ENCODE data around the gene RASGRF1.

- TF ChIP-seq, protein P1, sequence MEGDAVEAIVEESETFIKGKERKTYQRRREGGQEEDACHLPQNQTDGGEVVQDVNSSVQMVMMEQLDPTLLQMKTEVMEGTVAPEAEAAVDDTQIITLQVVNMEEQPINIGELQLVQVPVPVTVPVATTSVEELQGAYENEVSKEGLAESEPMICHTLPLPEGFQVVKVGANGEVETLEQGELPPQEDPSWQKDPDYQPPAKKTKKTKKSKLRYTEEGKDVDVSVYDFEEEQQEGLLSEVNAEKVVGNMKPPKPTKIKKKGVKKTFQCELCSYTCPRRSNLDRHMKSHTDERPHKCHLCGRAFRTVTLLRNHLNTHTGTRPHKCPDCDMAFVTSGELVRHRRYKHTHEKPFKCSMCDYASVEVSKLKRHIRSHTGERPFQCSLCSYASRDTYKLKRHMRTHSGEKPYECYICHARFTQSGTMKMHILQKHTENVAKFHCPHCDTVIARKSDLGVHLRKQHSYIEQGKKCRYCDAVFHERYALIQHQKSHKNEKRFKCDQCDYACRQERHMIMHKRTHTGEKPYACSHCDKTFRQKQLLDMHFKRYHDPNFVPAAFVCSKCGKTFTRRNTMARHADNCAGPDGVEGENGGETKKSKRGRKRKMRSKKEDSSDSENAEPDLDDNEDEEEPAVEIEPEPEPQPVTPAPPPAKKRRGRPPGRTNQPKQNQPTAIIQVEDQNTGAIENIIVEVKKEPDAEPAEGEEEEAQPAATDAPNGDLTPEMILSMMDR (IDR thresholded peaks at IDR 0.05), result peak; percentile 68
- no peak for TF ChIP-seq EZH2 (IDR thresholded peaks at IDR 0.05; ENCODE audit: borderline replicate concordance, insufficient read depth, low read depth, low read length, poor library complexity, severe bottlenecking)
Measured at GRCh38 chr15:78979456-78980320, 110.9 kb downstream of the RASGRF1 start.

All from B cell (primary cell).